GM12891 (cell line): Measurements from ENCODE around the gene HPD.

Source experiments
- PAX5 ChIP-seq: IDR thresholded peaks from 2 replicates; pipeline ENCODE4 v1.6.1; 2011; ENCODE audit warnings: low read length, moderate library complexity, mild to moderate bottlenecking; ENCODE audit not compliant: insufficient read depth, severe bottlenecking
- POLR2A ChIP-seq: IDR thresholded peaks from 2 replicates; pipeline ENCODE4 v1.6.1; 2011; ENCODE audit warnings: low read depth, low read length, control low read depth
- POLR2AphosphoS5 ChIP-seq: IDR thresholded peaks from 2 replicates; pipeline ENCODE4 v1.6.1; 2011; ENCODE audit warnings: low read depth, low read length, control low read depth
- POU2F2 ChIP-seq: IDR thresholded peaks from 2 replicates; pipeline ENCODE4 v1.6.1; 2011; ENCODE audit warnings: low read depth, mild to moderate bottlenecking, control low read depth, low read length, moderate library complexity
- SPI1 ChIP-seq: IDR thresholded peaks from 2 replicates; pipeline ENCODE4 v1.6.1; 2011; ENCODE audit warnings: low read depth, low read length, control low read depth
- TAF1 ChIP-seq: IDR thresholded peaks from 2 replicates; pipeline ENCODE4 v1.6.1; 2011; ENCODE audit warnings: low read depth, low read length, control low read depth

GRCh38 chr12:121903202-121903601 is 44.5 kb upstream of the HPD start:
- TF ChIP-seq TAF1 (no peak), POU2F2 (no peak), POLR2AphosphoS5 (no peak), POLR2A (no peak), PAX5 (no peak), SPI1 (no peak)
